Measurements from ENCODE around the gene STEAP1B. TPM values are rescaled to one million over a fixed set of nuclear protein-coding genes. Genes with fewer than 3 reads are reported as not detected.
A peak's percentile ranks its signal among the peaks of the same experiment; 100 is the strongest.
"Not testable (repeated sequence)": the region's sequence is repeated elsewhere in the genome, so short reads cannot be mapped to it uniquely, and the experiment has no call there.

Gene STEAP1B
- total RNA-seq, 1 experiment from 2014 or later = 0.27 TPM

- not testable (repeated sequence) for BruUV-seq (replicated peaks)
These were observed 1.3 kb upstream of the STEAP1B start for GRCh38 chr7:22501336-22501735.

DNA sequence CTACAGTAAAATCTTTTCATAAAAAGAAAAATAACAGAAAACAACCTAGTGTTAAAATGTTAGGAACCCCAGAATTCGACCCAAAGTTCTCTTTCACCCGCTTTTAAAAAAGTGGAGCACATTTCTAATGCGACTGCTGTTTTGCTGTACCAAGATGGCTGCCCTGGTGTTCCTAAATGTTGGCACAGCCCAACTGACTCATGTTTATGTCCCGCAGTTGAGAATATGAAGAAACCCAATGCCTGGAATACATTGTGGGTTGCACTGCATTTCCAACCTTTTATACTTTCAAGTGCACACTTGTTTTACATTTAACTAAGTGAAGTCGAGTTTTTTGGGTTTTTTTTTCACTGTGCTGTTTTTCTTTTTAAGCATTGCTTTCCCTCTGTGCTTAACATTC is 944 bp downstream of the STEAP1B start:
- no peaks in the 10 kb centered on the region for H3K27me3 ChIP-seq (ENCODE audit: insufficient read depth, low read length)
- no peaks in the 10 kb centered on the region for H3K79me2 ChIP-seq (ENCODE audit: insufficient read depth, low read length)
- no peak overlapping the region for H2AFZ ChIP-seq (ENCODE audit: low read depth, low read length, poor library complexity, severe bottlenecking)
- H3K4me3 ChIP-seq (replicated peaks in 1 of 2; ENCODE audit: low read depth in 1 of 2, low read length in 2 of 2) = no peak overlapping the region
- no peak overlapping the region for H3K9ac ChIP-seq (ENCODE audit: low read length)
- POLR2A ChIA-PET = no interaction called here
- no peak overlapping the region for H3K4me2 ChIP-seq (ENCODE audit: low read length)
- RAD21 ChIA-PET (ENCODE audit: low non-redundant PET in 1 of 2, low total read pairs in 2 of 2, uncharacterized antibody in 2 of 2, unreplicated experiment in 2 of 2) = no interaction called here
- no peaks in the 10 kb centered on the region for H3K36me3 ChIP-seq (ENCODE audit: control insufficient read depth in 1 of 2, insufficient read depth in 2 of 2, low read length in 2 of 2)
- no peak overlapping the region for H3K27ac ChIP-seq (ENCODE audit: low read depth, low read length)
- H3K4me1 ChIP-seq (ENCODE audit: control insufficient read depth in 1 of 2, insufficient read depth in 2 of 2, low read length in 2 of 2) = peaks cover 0 to 3% of the 10 kb centered on the region in 2 experiments; a peak in 1 of 4 replicates
- intact Hi-C loops (cut with micrococcal nuclease) = no loop called here
- no peaks in the 10 kb centered on the region for H3K9me3 ChIP-seq (ENCODE audit: control insufficient read depth in 1 of 2, insufficient read depth in 1 of 2, low read depth in 1 of 2, low read length in 2 of 2)
- CTCF ChIA-PET = no interaction called here
- no TSS peak for BruUV-seq (replicated peaks)
- ATAC-seq (no peak), DNase-seq (ENCODE audit: low read depth, low spot score) (no peak)
- H4K20me1 ChIP-seq (ENCODE audit: insufficient read depth) = no peaks in the 10 kb centered on the region; the same call in 1 of the 2 replicates
- no peaks in the 10 kb centered on the region for H3K9me2 ChIP-seq (ENCODE audit: insufficient read depth)
- no peak for TF ChIP-seq SP1 (IDR thresholded peaks at IDR 0.05; ENCODE audit: low read depth)
- TF ChIP-seq EZH2phosphoT487 (IDR thresholded peaks at IDR 0.05; ENCODE audit: borderline replicate concordance) = no peak
- TF ChIP-seq, protein P1, sequence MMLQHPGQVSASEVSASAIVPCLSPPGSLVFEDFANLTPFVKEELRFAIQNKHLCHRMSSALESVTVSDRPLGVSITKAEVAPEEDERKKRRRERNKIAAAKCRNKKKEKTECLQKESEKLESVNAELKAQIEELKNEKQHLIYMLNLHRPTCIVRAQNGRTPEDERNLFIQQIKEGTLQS (IDR thresholded peaks at IDR 0.05) = no peak
- TF ChIP-seq ELF1 (IDR thresholded peaks at IDR 0.05; ENCODE audit: borderline replicate concordance, low read depth) = no peak
- no peak for TF ChIP-seq POLR2AphosphoS5 (IDR thresholded peaks at IDR 0.05; ENCODE audit: low read depth, low read length)
- TF ChIP-seq JUND (IDR thresholded peaks at IDR 0.05) = no peak
- no peak for TF ChIP-seq ZNF274 (IDR thresholded peaks at IDR 0.05; ENCODE audit: low read depth, low read length)
- TF ChIP-seq CTCF (IDR thresholded peaks at IDR 0.05 in 2 of 3, conservative IDR thresholded peaks at IDR 0.05 in 1 of 3; ENCODE audit: borderline replicate concordance in 1 of 3, insufficient read depth in 1 of 3, low read depth in 2 of 3, low read length in 2 of 3) = no peak
- no peak for TF ChIP-seq CEBPB (IDR thresholded peaks at IDR 0.05; ENCODE audit: low read depth)

More at GRCh38 chr7:22501336-22501735, 1.3 kb upstream of the STEAP1B start:
- H3K9me2 ChIP-seq (ENCODE audit: insufficient read depth); POLR2A ChIA-PET; H3K27ac ChIP-seq (ENCODE audit: low read depth, low read length); RAD21 ChIA-PET (ENCODE audit: low non-redundant PET in 1 of 2, low total read pairs in 2 of 2, uncharacterized antibody in 2 of 2, unreplicated experiment in 2 of 2); H3K4me1 ChIP-seq (ENCODE audit: control insufficient read depth in 1 of 2, insufficient read depth in 2 of 2, low read length in 2 of 2); intact Hi-C loops (cut with micrococcal nuclease); H3K4me3 ChIP-seq (replicated peaks in 1 of 2; ENCODE audit: low read depth in 1 of 2, low read length in 2 of 2); H3K9me3 ChIP-seq (ENCODE audit: control insufficient read depth in 1 of 2, insufficient read depth in 1 of 2, low read depth in 1 of 2, low read length in 2 of 2); ATAC-seq; H3K79me2 ChIP-seq (ENCODE audit: insufficient read depth, low read length); H3K4me2 ChIP-seq (ENCODE audit: low read length); H3K9ac ChIP-seq (ENCODE audit: low read length); H4K20me1 ChIP-seq (ENCODE audit: insufficient read depth); H2AFZ ChIP-seq (ENCODE audit: low read depth, low read length, poor library complexity, severe bottlenecking); H3K27me3 ChIP-seq (ENCODE audit: insufficient read depth, low read length); H3K36me3 ChIP-seq (ENCODE audit: control insufficient read depth in 1 of 2, insufficient read depth in 2 of 2, low read length in 2 of 2): not testable (repeated sequence)
- CTCF ChIA-PET = interaction anchor here (2.0 kb wide), 1 partner anchor 392 kb away, joined by 9 read pairs; no protein-coding TSS in a partner anchor
- TF ChIP-seq RAD21 (IDR thresholded peaks at IDR 0.05; ENCODE audit: low read depth) (peak; percentile 63), CTCF (IDR thresholded peaks at IDR 0.05 in 2 of 3, conservative IDR thresholded peaks at IDR 0.05 in 1 of 3; ENCODE audit: borderline replicate concordance in 1 of 3, insufficient read depth in 1 of 3, low read depth in 2 of 3, low read length in 2 of 3) (peak in 2 of 3 experiments; percentile 41 to 56; a peak in 3 of 6 replicates)
- peak; percentile 36 for DNase-seq (ENCODE audit: low read depth, low spot score)

All from HCT116 (cell line).